ENCODE measurements around the gene FAM20A.

DNA sequence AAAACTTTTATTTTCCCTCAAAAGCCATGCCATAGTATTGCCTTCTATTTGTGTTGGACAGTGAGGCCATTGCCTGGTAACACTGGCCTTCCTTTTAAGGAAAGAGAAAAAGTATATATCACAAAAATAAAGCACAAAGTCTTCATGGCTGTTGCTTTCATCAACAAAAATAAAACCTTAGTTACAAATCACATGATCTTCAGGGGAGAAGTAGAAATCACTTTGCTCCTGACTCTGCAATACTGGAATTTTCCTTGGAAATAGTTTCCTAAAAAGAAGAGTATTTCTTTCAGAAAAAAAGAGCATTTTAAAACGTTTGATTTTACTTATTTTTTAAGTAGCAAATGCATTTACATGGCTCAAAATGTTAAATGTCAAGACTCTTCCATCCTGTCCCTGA is 41.9 kb downstream of the FAM20A start:
- TF ChIP-seq POLR2A (IDR thresholded peaks at IDR 0.05) (no peak), EP300 (IDR thresholded peaks at IDR 0.05) (no peak)
